HepG2 (cell line): ENCODE measurements around the gene ATP6V0D1. TPM values are rescaled to one million over a fixed set of nuclear protein-coding genes. Genes with fewer than 3 reads are reported as not detected.

ENCODE experiments used
- ATF6 ChIP-seq: sonication (generic); formaldehyde crosslinking; conservative IDR thresholded peaks from 2 replicates; pipeline ENCODE4 v1.4.0; 2020; ENCODE audit warnings: missing genetic modification reagents
- BORCS8-MEF2B ChIP-seq: sonication (generic); formaldehyde crosslinking; IDR thresholded peaks from 2 replicates; pipeline ENCODE4 v1.8.0; 2022; ENCODE audit warnings: mild to moderate bottlenecking, missing genetic modification reagents
- CBX2 ChIP-seq, 2 experiments: fragments of 200-600 bp in 1 of 2; sonication (generic); formaldehyde crosslinking in 1 of 2; IDR thresholded peaks; 2 replicates each; pipeline versions ENCODE4 v1.7.0 to v1.8.1; 2018 to 2022; ENCODE audit warnings: low read depth in 2 of 2, low read length in 1 of 2, mild to moderate bottlenecking in 1 of 2, missing genetic modification reagents in 1 of 2
- CREM ChIP-seq, 2 experiments: sonication (generic) in 1 of 2; formaldehyde crosslinking in 1 of 2; IDR thresholded peaks; 2 replicates each; pipeline versions ENCODE4 v1.4.0 to v1.6.1; 2016 to 2020; ENCODE audit warnings: antibody characterized with exemption in 1 of 2, mild to moderate bottlenecking in 1 of 2, missing genetic modification reagents in 1 of 2
- FIP1L1 ChIP-seq: fragments of 200-400 bp; formaldehyde crosslinking; IDR thresholded peaks from 2 replicates; pipeline ENCODE4 v1.6.1; 2018; ENCODE audit warnings: low read depth, mild to moderate bottlenecking, low read length, moderate library complexity, borderline replicate concordance; ENCODE audit not compliant: insufficient read depth
- FOXJ3 ChIP-seq: sonication (generic); formaldehyde crosslinking; IDR thresholded peaks from 2 replicates; pipeline ENCODE4 v1.4.0; 2020; ENCODE audit warnings: missing genetic modification reagents, mild to moderate bottlenecking, borderline replicate concordance
- FOXP4 ChIP-seq: sonication (generic); formaldehyde crosslinking; IDR thresholded peaks from 2 replicates; pipeline ENCODE4 v1.4.0; 2020; ENCODE audit warnings: missing genetic modification reagents
- GATAD2A ChIP-seq: IDR thresholded peaks from 2 replicates; pipeline ENCODE4 v1.6.1; 2016
- HOXA7 ChIP-seq: sonication (generic); formaldehyde crosslinking; IDR thresholded peaks from 2 replicates; pipeline ENCODE4 v1.8.1; 2022; ENCODE audit warnings: mild to moderate bottlenecking, missing genetic modification reagents, moderate library complexity
- MBD4 ChIP-seq: IDR thresholded peaks from 2 replicates; pipeline ENCODE4 v1.6.1; 2012; ENCODE audit warnings: low read length, inconsistent platforms, borderline replicate concordance
- MIER2 ChIP-seq: IDR thresholded peaks from 2 replicates; pipeline ENCODE4 v1.6.1; 2016; ENCODE audit warnings: missing biosample characterization, missing genetic modification reagents
- MXD4 ChIP-seq: IDR thresholded peaks from 2 replicates; pipeline ENCODE4 v1.6.1; 2016; ENCODE audit warnings: mild to moderate bottlenecking, missing biosample characterization, missing genetic modification reagents
- NFAT5 ChIP-seq: sonication (generic); formaldehyde crosslinking; IDR thresholded peaks from 2 replicates; pipeline ENCODE4 v1.4.0; 2020; ENCODE audit warnings: missing genetic modification reagents
- PHB2 ChIP-seq: fragments of 450-650 bp; IDR thresholded peaks from 2 replicates; pipeline ENCODE4 v1.6.1; 2018; ENCODE audit not compliant: partially characterized antibody
- SMYD3 ChIP-seq: sonication (generic); formaldehyde crosslinking; IDR thresholded peaks from 2 replicates; pipeline ENCODE4 v1.8.1; 2023; ENCODE audit warnings: mild to moderate bottlenecking, missing genetic modification reagents
- SYNCRIP ChIP-seq: fragments of 200-400 bp; formaldehyde crosslinking; IDR thresholded peaks from 2 replicates; pipeline ENCODE4 v1.6.1; 2018; ENCODE audit warnings: mild to moderate bottlenecking, low read depth, low read length; ENCODE audit not compliant: insufficient read depth
- U2AF1 ChIP-seq: fragments of 200-400 bp; formaldehyde crosslinking; optimal IDR thresholded peaks from 2 replicates; pipeline ENCODE3; 2017; ENCODE audit warnings: mild to moderate bottlenecking, low read depth, low read length
- ZEB1 ChIP-seq: IDR thresholded peaks from 2 replicates; pipeline ENCODE4 v1.6.1; 2012; ENCODE audit warnings: mild to moderate bottlenecking, low read depth, inconsistent platforms; ENCODE audit not compliant: insufficient replicate concordance
- ZNF564 ChIP-seq: sonication (generic); formaldehyde crosslinking; IDR thresholded peaks from 2 replicates; pipeline ENCODE4 v1.8.1; 2023; ENCODE audit warnings: mild to moderate bottlenecking, missing genetic modification reagents
- ZNF816 ChIP-seq: sonication (generic); formaldehyde crosslinking; IDR thresholded peaks from 2 replicates; pipeline ENCODE4 v1.8.0; 2022; ENCODE audit warnings: missing genetic modification reagents, mild to moderate bottlenecking, borderline replicate concordance
- polyA plus RNA-seq, 8 experiments: library from polyadenylated mRNA; depleted of rRNA in 3 of 8; stranded (reverse) in 7 of 8; unstranded in 1 of 8; fragments of >200 nt; fragmentation: Illumina TruSeq in 4 of 8; extraction: Trizol in 4 of 8; gene quantifications; 2 replicates each; pipeline versions ENCODE4 v1.2.1 to v1.2.3, GENCODE V29; 2011 to 2016; ENCODE audit warnings: low read depth in 4 of 8, missing spikeins in 1 of 8, mixed read lengths in 1 of 8; ENCODE audit not compliant: insufficient read depth in 1 of 8
- total RNA-seq, 5 experiments: library from RNA; depleted of rRNA; stranded (reverse); fragments of >200 nt; fragmentation: Illumina TruSeq; extraction: Trizol; gene quantifications; 2 replicates each; pipeline ENCODE4 v1.2.3, GENCODE V29; 2016; ENCODE audit warnings: low read depth in 1 of 5

The ATP6V0D1 gene
- total and polyA plus RNA-seq, 2 of the 13 experiments (the other 11 are each of a cell fraction or from before 2014, with no cell fraction given) = 51.1 to 61.3 TPM

GRCh38 chr16:67480833-67481560 lies at the start of gene ATP6V0D1 (continued):
- TF ChIP-seq MIER2 (peak; percentile 77; the same call in 1 of the 2 replicates), PHB2 (no peak), ZNF564 (CRISPR knock-in tag) (peak; percentile 77; the same call in 1 of the 2 replicates), SYNCRIP (no peak), ZNF816 (peak; percentile 56; the same call in 1 of the 2 replicates), NFAT5 (no peak), ATF6 (CRISPR knock-in tag) (peak; percentile 64; the same call in 1 of the 2 replicates), MXD4 (CRISPR knock-in tag) (peak; percentile 96), HOXA7 (CRISPR knock-in tag) (no peak), BORCS8-MEF2B (CRISPR knock-in tag) (peak; percentile 98), FIP1L1 (peak; percentile 65; the same call in 1 of the 2 replicates), ZEB1 (no peak), SMYD3 (CRISPR knock-in tag) (peak; percentile 85; the same call in 1 of the 2 replicates), GATAD2A (peak; percentile 76), U2AF1 (no peak), MBD4 (no peak), FOXJ3 (CRISPR knock-in tag) (peak; percentile 64; the same call in 1 of the 2 replicates), CREM (IDR thresholded peaks at IDR 0.05) (peak; percentile 64), CREM (CRISPR knock-in tag; IDR thresholded peaks at IDR 0.05) (peak; percentile 30; the same call in 1 of the 2 replicates), FOXP4 (CRISPR knock-in tag) (peak; percentile 64), CBX2 (IDR thresholded peaks at IDR 0.05; ENCODE audit: low read depth, low read length) (no peak), CBX2 (CRISPR knock-in tag; IDR thresholded peaks at IDR 0.05; ENCODE audit: low read depth) (0 out of 2 replicates have a peak, but pooled peaks have one; percentile 76)
